NCI-H774 (cell line): ENCODE results near the gene LRFN3.
A peak's percentile ranks its signal among the peaks of the same experiment; 100 is the strongest.
"Not testable (repeated sequence)": the region's sequence is repeated elsewhere in the genome, so short reads cannot be mapped to it uniquely, and the experiment has no call there.

ENCODE experiments used
- DNase-seq: peaks from one replicate; lab custom pipeline; 2025; lab: John Stamatoyannopoulos, UW

The LRFN3 gene

GRCh38 chr19:35935911-35936737 lies at the start of gene LRFN3:
LRFN3 (plus strand) TSS chr19:35936374; CDS start chr19:35939426, 3,052 bp downstream.
- peak; percentile 80 for DNase-seq

- DNase-seq: no peak
These were observed 49.0 kb upstream of the LRFN3 start for GRCh38 chr19:35887197-35887596.

- DNase-seq: no peak
These were observed 47.8 kb upstream of the LRFN3 start for GRCh38 chr19:35888398-35888797.

- no peak for DNase-seq
These were observed 46.6 kb upstream of the LRFN3 start for GRCh38 chr19:35889370-35890112.

GRCh38 chr19:35890113-35890650 lies 46.0 kb upstream of the LRFN3 start:
- DNase-seq: no peak

GRCh38 chr19:35891819-35892218 lies 44.4 kb upstream of the LRFN3 start:
- not testable (repeated sequence) for DNase-seq

GRCh38 chr19:35894342-35894741 lies 41.8 kb upstream of the LRFN3 start:
- DNase-seq: no peak

GRCh38 chr19:35895911-35896642 lies 40.1 kb upstream of the LRFN3 start:
- DNase-seq: no peak

- DNase-seq: no peak
These were observed 39.5 kb upstream of the LRFN3 start for GRCh38 chr19:35896643-35897040.

GRCh38 chr19:35897706-35898451 lies 38.3 kb upstream of the LRFN3 start:
- DNase-seq: no peak

GRCh38 chr19:35898499-35898809 lies 37.7 kb upstream of the LRFN3 start:
- no peak for DNase-seq

- DNase-seq: peak; percentile 62
These were observed 36.5 kb upstream of the LRFN3 start for GRCh38 chr19:35899547-35900214.

GRCh38 chr19:35901055-35901644 lies 35.0 kb upstream of the LRFN3 start:
- DNase-seq: no peak

- no peak for DNase-seq
These were observed 34.1 kb upstream of the LRFN3 start, which contains the start of gene HCST for GRCh38 chr19:35901854-35902661. HCST (plus strand) TSS chr19:35902529; CDS start chr19:35902594, 65 bp downstream.

- no peak for DNase-seq
These were observed 33.2 kb upstream of the LRFN3 start for GRCh38 chr19:35902870-35903475.

GRCh38 chr19:35903550-35904179 lies 32.5 kb upstream of the LRFN3 start:
- DNase-seq: peak; percentile 54

- no peak for DNase-seq
These were observed 31.7 kb upstream of the LRFN3 start for GRCh38 chr19:35904311-35905068.

GRCh38 chr19:35905178-35905727 lies 30.9 kb upstream of the LRFN3 start:
- no peak for DNase-seq
